CD4-positive, CD25-positive, alpha-beta regulatory T cell (primary cell): ENCODE data around the gene GSTA5. TPM values are rescaled to one million over a fixed set of nuclear protein-coding genes. Genes with fewer than 3 reads are reported as not detected.
"Not testable (repeated sequence)": the region's sequence is repeated elsewhere in the genome, so short reads cannot be mapped to it uniquely, and the experiment has no call there.

ENCODE experiments used
- ATAC-seq, 2 donors: fragments of 150-1000 bp; cut with Tn5 transposase; one replicate each; pipeline ENCODE4 v1.10.0; 2021; ENCODE audit warnings: low read depth in 2 of 2, moderate number of reproducible peaks in 2 of 2, moderate library complexity in 1 of 2
- DNase-seq, 3 donors: peaks; one replicate each; pipeline versions ENCODE4 v3.0.0 to v3.0.0-alpha.2; 2012 to 2022; ENCODE audit warnings: mixed read lengths in 1 of 3
- H3K27ac ChIP-seq: one replicate; pipeline ENCODE4 v1.7.0; 2013; ENCODE audit warnings: mild to moderate bottlenecking, low read length; ENCODE audit not compliant: insufficient read depth, poor library complexity, severe bottlenecking
- H3K27me3 ChIP-seq: one replicate; pipeline ENCODE4 v1.7.0; 2013; ENCODE audit warnings: low read length; ENCODE audit not compliant: control insufficient read depth, insufficient read depth
- H3K36me3 ChIP-seq: one replicate; pipeline ENCODE4 v1.7.0; 2013; ENCODE audit warnings: mild to moderate bottlenecking, low read length, moderate library complexity; ENCODE audit not compliant: control insufficient read depth, insufficient read depth
- H3K4me1 ChIP-seq: 2 replicates; pipeline ENCODE4 v1.7.0; 2013; ENCODE audit warnings: mild to moderate bottlenecking, low read length; ENCODE audit not compliant: insufficient read depth, control insufficient read depth, poor library complexity, severe bottlenecking
- H3K4me3 ChIP-seq: one replicate; pipeline ENCODE4 v1.7.0; 2013; ENCODE audit warnings: low read depth, mild to moderate bottlenecking, low read length, moderate library complexity
- H3K9me3 ChIP-seq, 2 experiments: 1 replicate in 1 of 2; 2 replicates in 1 of 2; pipeline ENCODE4 v1.7.0; 2013; ENCODE audit warnings: low read length in 2 of 2, mild to moderate bottlenecking in 1 of 2, moderate library complexity in 1 of 2; ENCODE audit not compliant: control insufficient read depth in 2 of 2
- H3K27ac Mint-ChIP-seq, 3 donors: one replicate each; pipeline ENCODE4 v1.8.0; 2020 to 2022; ENCODE audit warnings: mild to moderate bottlenecking in 3 of 3, mixed read lengths in 3 of 3, moderate library complexity in 2 of 3
- H3K27me3 Mint-ChIP-seq: one replicate; pipeline ENCODE4 v1.8.0; 2022; ENCODE audit warnings: mild to moderate bottlenecking, mixed read lengths
- H3K36me3 Mint-ChIP-seq: one replicate; pipeline ENCODE4 v1.8.0; 2020; ENCODE audit warnings: mixed read lengths
- H3K4me1 Mint-ChIP-seq, 4 donors: one replicate each; pipeline ENCODE4 v1.8.0; 2020 to 2022; ENCODE audit warnings: mixed read lengths in 4 of 4, mild to moderate bottlenecking in 1 of 4
- H3K4me3 Mint-ChIP-seq, 4 donors: one replicate each; pipeline ENCODE4 v1.8.0; 2020 to 2022; ENCODE audit warnings: mild to moderate bottlenecking in 4 of 4, mixed read lengths in 4 of 4, moderate library complexity in 3 of 4
- H3K9me3 Mint-ChIP-seq, 7 donors: one replicate each; pipeline ENCODE4 v1.8.0; 2020 to 2022; ENCODE audit warnings: mixed read lengths in 7 of 7, mild to moderate bottlenecking in 3 of 7, moderate library complexity in 2 of 7
- polyA plus RNA-seq, 4 donors: library from polyadenylated mRNA; unstranded; fragments of 300-500 nt; fragmentation: Illumina TruSeq; gene quantifications; one replicate each; pipeline ENCODE4 v1.2.3, GENCODE V29; 2021
- total RNA-seq: library from RNA; stranded (reverse); gene quantifications from one replicate; pipeline ENCODE4 v1.2.3, GENCODE V29; 2022

GSTA5 gene
- total and polyA plus RNA-seq, 5 donors from 2014 or later: not detected

DNA sequence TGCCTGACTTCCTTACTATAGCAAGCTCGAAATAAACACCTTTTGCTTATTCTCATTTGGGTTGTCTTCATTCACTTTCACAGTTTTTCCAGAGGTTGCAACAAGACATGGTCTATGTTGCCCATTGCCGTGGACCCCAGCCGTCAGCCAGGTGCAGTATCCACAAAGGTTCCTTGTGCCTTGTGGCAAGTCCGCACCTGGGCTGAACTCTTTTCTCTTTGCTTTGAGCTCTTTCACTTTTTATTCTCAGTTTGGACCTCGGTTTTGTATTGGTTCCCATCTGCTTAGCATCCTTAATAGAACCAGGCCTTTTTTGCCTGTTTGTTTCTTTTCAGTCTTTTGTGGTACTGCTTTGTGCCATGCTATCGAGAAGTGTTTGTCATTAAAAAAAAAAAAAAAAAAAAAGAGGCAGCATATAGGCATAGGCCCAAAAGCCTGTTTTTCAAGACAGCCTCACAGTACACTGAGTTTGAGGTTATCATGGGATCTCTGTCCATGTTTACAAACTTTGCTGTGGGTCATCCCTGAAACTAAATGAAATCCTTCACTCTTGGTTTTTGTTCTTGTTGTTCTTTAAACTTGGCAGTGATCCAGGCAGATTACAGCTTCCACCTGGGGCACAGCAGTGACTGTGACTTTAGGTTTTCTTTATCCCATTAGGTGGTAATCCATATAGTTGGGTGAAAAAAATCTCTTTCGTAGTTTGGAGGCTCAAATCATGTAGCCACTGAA, 35.6 kb upstream of the GSTA5 start:
- Mint-ChIP-seq H3K4me3 (no peak overlapping the region), H3K9me3 (no peaks in the 10 kb centered on the region), H3K27ac (no peak overlapping the region), H3K27me3 (peaks cover 10% of the 10 kb centered on the region), H3K36me3 (no peaks in the 10 kb centered on the region), H3K4me1 (no peaks in the 10 kb centered on the region)
- H3K27ac ChIP-seq: no peak overlapping the region
- H3K4me3 ChIP-seq: no peak overlapping the region
- no peaks in the 10 kb centered on the region for H3K27me3 ChIP-seq
- no peak for ATAC-seq
- H3K36me3 ChIP-seq: no peaks in the 10 kb centered on the region
- DNase-seq: no peak
- H3K4me1 ChIP-seq: no peaks in the 10 kb centered on the region
- H3K9me3 ChIP-seq: no peaks in the 10 kb centered on the region

DNA sequence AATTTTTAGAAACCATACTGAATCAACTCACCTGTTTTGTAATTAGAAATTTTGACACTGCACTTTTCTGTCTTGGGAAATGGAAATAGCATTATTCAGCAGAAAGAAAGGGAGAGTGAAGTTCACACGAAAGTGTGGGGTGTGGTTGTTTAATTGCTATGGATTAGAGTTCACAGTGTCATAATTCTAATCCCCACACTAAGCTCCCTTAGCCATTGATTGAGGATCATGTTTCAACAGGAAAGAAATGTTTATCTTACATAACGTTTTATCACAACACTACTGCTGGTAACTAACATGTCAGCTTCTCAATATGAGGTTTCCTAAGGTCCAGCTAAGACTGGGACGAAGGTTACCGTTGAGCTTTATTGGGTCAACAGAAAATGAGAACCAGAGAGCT, 31.4 kb upstream of the GSTA5 start:
- Histone ChIP-seq H3K9me3 (no peaks in the 10 kb centered on the region), H3K27ac (no peak overlapping the region), H3K4me1 (no peaks in the 10 kb centered on the region), H3K27me3 (no peaks in the 10 kb centered on the region), H3K36me3 (no peaks in the 10 kb centered on the region), H3K4me3 (no peak overlapping the region)
- Mint-ChIP-seq H3K9me3 (no peaks in the 10 kb centered on the region), H3K4me1 (no peaks in the 10 kb centered on the region), H3K4me3 (no peak overlapping the region), H3K27ac (no peak overlapping the region), H3K36me3 (no peaks in the 10 kb centered on the region), H3K27me3 (peaks cover 14% of the 10 kb centered on the region)
- no peak for DNase-seq
- ATAC-seq: no peak

DNA sequence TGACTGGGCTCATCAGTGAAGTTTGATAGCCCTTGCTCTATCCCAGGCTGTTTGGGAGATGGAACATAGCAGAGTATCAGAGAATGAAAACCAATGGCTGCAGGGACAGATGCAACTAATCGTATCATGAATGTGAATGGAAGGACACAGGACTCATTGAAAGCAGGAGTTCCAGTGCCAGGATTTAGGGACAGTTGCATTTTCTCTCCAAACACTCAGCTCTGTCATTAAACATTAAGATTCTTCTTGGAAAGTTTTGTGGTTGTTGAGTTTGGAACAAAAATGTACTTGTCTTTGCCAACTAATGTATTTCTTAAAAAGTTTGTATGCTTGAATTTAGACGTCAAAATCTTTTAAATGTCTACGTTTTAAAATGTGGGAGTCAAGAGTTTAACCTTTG, 31.0 kb upstream of the GSTA5 start:
- Mint-ChIP-seq H3K9me3 (no peaks in the 10 kb centered on the region), H3K27ac (no peak overlapping the region)
- ATAC-seq: no peak

DNA sequence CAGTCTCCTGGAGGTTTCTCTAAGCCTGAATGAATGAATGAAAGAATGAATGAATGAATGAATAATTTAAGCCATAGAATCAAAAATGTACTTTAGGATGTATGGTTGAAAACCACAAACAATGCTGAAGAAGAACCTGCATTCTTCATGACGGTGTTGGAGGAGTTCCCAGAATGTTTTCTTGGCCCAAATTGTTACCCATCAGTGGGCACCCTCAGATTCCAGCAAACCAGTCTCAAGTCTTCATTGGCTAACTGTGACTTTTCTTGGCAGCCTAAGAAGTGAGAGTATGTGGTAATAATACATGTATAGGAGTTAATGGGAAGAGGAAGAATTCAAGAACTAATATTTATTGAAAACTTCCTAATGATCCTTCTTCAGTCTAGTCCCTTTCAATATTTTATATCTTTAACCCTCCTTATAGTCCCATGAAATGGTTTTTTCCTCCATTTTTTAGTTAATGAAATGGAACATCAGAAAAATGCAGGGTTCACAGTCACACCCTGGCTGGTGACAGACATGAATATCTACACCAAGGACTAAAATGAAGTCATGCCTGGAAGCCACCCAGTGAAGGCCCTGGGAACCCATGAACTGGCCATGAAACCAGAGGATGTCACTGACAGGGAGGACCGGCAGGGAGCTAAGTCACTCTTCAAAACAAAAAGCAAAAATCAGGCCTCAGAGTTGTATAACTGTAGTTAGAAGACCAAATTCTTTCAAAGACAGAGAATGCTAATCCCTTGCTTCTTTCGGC, 29.9 kb upstream of the GSTA5 start:
- H3K9me3 Mint-ChIP-seq, H3K9me3 ChIP-seq, H3K27me3 ChIP-seq, DNase-seq, ATAC-seq, H3K4me1 ChIP-seq, H3K27ac Mint-ChIP-seq, H3K36me3 ChIP-seq, H3K4me1 Mint-ChIP-seq, H3K36me3 Mint-ChIP-seq, H3K4me3 Mint-ChIP-seq, H3K27ac ChIP-seq, H3K4me3 ChIP-seq: not testable (repeated sequence)
- H3K27me3 Mint-ChIP-seq: peaks cover 14% of the 10 kb centered on the region

More for the DNA sequence above, 31.0 kb upstream of the GSTA5 start:
- Histone ChIP-seq H3K4me3 (no peak overlapping the region), H3K36me3 (no peaks in the 10 kb centered on the region), H3K27me3 (no peaks in the 10 kb centered on the region), H3K9me3 (no peaks in the 10 kb centered on the region), H3K27ac (no peak overlapping the region), H3K4me1 (no peaks in the 10 kb centered on the region)
- Mint-ChIP-seq H3K4me1 (no peaks in the 10 kb centered on the region), H3K4me3 (no peak overlapping the region), H3K36me3 (no peaks in the 10 kb centered on the region), H3K27me3 (peaks cover 14% of the 10 kb centered on the region)
- no peak for DNase-seq

DNA sequence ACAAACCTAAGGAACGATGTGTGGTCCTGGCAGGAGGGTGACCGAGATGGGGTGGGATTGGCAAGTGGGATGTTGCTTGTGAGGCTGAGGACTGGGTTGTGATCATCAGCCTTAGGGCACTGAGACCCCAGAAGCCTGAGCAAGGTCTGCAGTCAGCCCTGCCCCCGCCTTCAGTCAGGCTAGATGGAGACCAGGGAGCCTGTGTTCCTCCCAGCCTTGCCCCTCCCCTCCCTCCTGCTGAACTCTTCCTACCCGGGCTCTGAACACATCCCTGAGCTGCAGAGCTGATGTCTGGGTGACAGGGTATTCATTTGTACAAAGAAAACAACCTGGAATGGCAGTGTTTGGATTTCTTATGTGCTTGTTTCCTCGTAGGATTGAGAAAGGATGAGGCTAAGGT, 28.3 kb upstream of the GSTA5 start:
- not testable (repeated sequence) for H3K4me1 ChIP-seq, H3K4me3 Mint-ChIP-seq, H3K27me3 ChIP-seq, ATAC-seq, H3K27ac ChIP-seq, H3K27ac Mint-ChIP-seq, H3K4me1 Mint-ChIP-seq, H3K36me3 Mint-ChIP-seq, DNase-seq, H3K36me3 ChIP-seq, H3K4me3 ChIP-seq, H3K9me3 ChIP-seq, H3K9me3 Mint-ChIP-seq
- H3K27me3 Mint-ChIP-seq: peaks cover 18% of the 10 kb centered on the region

DNA sequence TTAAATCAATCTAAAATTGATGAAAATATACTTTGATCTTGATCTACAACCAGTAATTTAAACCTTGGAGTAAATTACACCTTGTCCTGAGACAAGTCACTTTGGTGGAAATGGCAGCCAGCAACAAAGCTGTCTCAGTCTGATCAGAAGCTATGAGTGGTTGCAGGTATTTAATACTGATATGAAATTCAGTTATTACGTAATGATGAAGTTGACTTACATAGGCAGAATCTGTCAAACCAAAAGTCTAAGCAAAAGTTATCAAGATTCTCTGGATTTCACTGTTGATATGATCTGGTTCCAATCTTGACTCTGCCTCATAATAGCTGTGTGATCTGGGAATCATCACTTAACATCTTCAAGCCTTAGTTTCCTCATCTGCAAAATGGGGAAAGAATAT, 27.6 kb upstream of the GSTA5 start:
- DNase-seq (no peak), ATAC-seq (no peak)
- no peaks in the 10 kb centered on the region for H3K4me1 Mint-ChIP-seq
- peaks cover 0 to 3% (median 0%) of the 10 kb centered on the region in 7 donors for H3K9me3 Mint-ChIP-seq
- H3K36me3 Mint-ChIP-seq: no peaks in the 10 kb centered on the region
- H3K27me3 Mint-ChIP-seq: peaks cover 12% of the 10 kb centered on the region
- no peaks in the 10 kb centered on the region for H3K4me1 ChIP-seq
- no peaks in the 10 kb centered on the region for H3K9me3 ChIP-seq
- no peak overlapping the region for H3K27ac Mint-ChIP-seq
- H3K27me3 ChIP-seq: no peaks in the 10 kb centered on the region
- H3K27ac ChIP-seq: no peak overlapping the region
- no peak overlapping the region for H3K4me3 Mint-ChIP-seq
- H3K36me3 ChIP-seq: no peaks in the 10 kb centered on the region
- H3K4me3 ChIP-seq: no peak overlapping the region

DNA sequence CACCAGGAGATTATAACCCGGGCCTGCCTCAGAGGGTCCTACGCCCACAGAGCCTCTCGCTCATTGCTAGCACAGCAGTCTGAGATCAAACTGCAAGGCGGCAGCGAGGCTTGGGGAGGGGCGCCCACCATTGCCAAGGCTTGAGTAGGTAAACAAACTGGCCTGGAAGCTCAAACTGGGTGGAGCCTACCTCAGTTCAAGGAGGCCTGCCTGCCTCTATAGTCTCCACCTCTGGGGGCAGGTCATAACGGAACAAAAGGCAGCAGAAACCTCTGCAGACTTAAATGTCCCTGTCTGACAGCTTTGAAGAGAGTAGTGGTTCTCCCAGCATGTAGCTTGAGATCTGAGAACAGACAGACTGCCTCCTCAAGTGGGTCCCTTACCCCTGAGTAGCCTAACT, 20.5 kb upstream of the GSTA5 start:
- not testable (repeated sequence) for H3K9me3 Mint-ChIP-seq, H3K36me3 Mint-ChIP-seq, H3K27ac ChIP-seq, H3K4me3 Mint-ChIP-seq, H3K4me1 ChIP-seq, DNase-seq, H3K4me1 Mint-ChIP-seq, H3K36me3 ChIP-seq, H3K9me3 ChIP-seq, H3K27me3 ChIP-seq, ATAC-seq, H3K4me3 ChIP-seq, H3K27ac Mint-ChIP-seq
- peaks cover 13% of the 10 kb centered on the region for H3K27me3 Mint-ChIP-seq

DNA sequence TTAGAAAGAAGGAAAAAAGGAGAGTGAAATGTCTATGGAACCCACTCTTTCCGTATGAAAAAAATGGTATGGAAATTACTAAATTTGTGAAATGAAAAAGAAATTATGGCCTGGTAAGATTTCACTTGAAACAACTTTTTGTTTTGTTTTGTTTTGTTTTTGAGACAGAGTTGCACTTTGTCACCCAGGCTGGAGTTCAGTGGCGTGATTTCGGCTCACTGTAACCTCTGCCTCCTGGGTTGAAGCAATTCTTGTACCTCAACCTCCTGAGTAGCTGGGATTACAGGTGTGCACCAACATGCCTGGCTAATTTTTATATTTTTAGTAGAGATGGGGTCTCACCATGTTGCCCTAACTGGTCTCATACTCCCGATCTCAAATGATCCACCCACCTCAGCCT, 17.8 kb upstream of the GSTA5 start:
- H3K4me1 ChIP-seq: no peaks in the 10 kb centered on the region
- no peaks in the 10 kb centered on the region for H3K36me3 ChIP-seq
- ATAC-seq: no peak
- peaks cover 0 to 2% (median 0%) of the 10 kb centered on the region in 4 donors for H3K4me1 Mint-ChIP-seq
- H3K27ac Mint-ChIP-seq: no peak overlapping the region
- peaks cover 0 to 5% (median 0%) of the 10 kb centered on the region in 7 donors for H3K9me3 Mint-ChIP-seq
- DNase-seq: no peak
- no peak overlapping the region for H3K27ac ChIP-seq
- peaks cover 22% of the 10 kb centered on the region for H3K27me3 Mint-ChIP-seq
- H3K4me3 Mint-ChIP-seq: no peak overlapping the region
- no peak overlapping the region for H3K4me3 ChIP-seq
- H3K36me3 Mint-ChIP-seq: no peaks in the 10 kb centered on the region
- peaks cover 5% of the 10 kb centered on the region for H3K27me3 ChIP-seq
- no peaks in the 10 kb centered on the region for H3K9me3 ChIP-seq
